NT2/D1 (cell line): ENCODE data around the gene MYLK.

Experiments used
- SUZ12 ChIP-seq: IDR thresholded peaks from 2 replicates; pipeline ENCODE4 v1.6.1; 2011; ENCODE audit not compliant: insufficient read length, insufficient read depth; ENCODE audit errors: extremely low read depth
- YY1 ChIP-seq: IDR thresholded peaks from 2 replicates; pipeline ENCODE4 v1.6.1; 2011; ENCODE audit not compliant: insufficient read length, insufficient read depth
- ZNF274 ChIP-seq: IDR thresholded peaks from 2 replicates; pipeline ENCODE4 v1.6.1; 2011; ENCODE audit warnings: mild to moderate bottlenecking, low read depth, low read length

GRCh38 chr3:123859177-123859576 lies 25.0 kb downstream of the MYLK start:
- TF ChIP-seq ZNF274: no peak
- TF ChIP-seq SUZ12: no peak
- TF ChIP-seq YY1: no peak
